Muscle of back (tissue), 11 donors: Measurements from ENCODE around the gene ANO9. TPM values are rescaled to one million over a fixed set of nuclear protein-coding genes. Genes with fewer than 3 reads are reported as not detected.

Experiments
- DNase-seq, 3 donors: peaks; one replicate each; pipeline versions ENCODE4 v3.0.0 to v3.0.0-alpha.2; 2013
- polyA plus RNA-seq, 10 donors: library from polyadenylated mRNA; unstranded; fragments of 120-200 nt; gene quantifications; one replicate each; pipeline ENCODE4 v1.2.1, GENCODE V29; 2013; ENCODE audit not compliant: insufficient read length in 10 of 10

The ANO9 gene
- polyA plus RNA-seq, 10 donors: 0.08 to 2.7 (median 0.44) TPM

DNA sequence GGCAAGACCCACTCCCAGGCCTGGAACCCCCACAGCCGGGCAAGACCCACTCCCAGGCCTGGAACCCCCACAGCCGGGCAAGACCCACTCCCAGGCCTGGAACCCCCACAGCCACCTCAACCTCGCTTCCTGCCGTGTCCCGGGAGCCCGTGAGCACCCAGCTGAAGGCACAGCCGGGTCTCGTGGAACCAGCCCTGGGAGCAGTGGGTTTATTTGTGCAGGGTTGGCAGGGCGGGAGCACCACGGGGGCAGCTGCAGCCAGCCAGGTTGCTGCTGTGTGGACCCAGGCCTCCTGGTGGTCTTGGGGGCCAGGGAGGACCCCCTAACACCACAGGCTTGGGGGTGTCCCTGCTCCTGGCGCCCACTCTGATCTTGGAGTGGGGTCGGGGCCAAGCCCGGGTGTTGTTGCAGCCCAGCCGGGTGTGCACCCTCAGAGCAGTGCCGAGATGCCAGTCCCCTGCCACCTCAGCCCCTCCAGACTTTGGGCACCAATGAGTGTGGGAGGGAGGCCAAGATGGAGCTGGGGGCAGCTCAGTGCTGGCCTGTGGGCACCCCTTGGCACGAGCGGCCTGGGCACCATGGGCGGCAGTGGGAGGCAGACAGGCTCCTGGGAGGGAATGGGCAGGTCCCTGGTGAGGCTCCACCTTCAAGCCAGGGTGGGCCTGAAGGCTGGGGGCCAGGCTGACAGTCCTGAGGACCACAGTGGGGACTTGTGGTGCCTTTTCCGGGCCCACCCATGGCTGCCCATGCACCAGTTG is 56.0 kb downstream of the ANO9 start:
- no peak for DNase-seq

DNA sequence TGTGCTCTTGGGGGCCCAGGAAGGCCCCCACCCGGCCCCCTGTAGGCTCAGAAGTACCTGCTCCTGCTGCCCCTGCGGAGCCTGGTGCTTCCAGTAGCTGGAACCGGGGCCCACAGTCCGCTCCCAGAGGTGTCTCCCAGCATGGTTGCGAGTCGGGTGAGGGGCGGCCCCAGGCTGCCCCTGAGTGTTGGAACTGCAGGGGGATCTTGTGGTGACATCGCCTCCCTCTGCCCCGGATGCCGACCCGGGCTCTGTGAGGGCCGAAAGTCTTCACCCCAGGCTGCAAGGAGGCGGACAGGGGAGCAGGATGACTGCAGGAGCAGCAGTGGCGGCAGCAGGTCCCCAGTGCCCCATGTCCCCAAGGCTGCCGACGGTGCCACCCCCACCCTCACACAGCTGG is 57.3 kb downstream of the ANO9 start:
- no peak for DNase-seq

DNA sequence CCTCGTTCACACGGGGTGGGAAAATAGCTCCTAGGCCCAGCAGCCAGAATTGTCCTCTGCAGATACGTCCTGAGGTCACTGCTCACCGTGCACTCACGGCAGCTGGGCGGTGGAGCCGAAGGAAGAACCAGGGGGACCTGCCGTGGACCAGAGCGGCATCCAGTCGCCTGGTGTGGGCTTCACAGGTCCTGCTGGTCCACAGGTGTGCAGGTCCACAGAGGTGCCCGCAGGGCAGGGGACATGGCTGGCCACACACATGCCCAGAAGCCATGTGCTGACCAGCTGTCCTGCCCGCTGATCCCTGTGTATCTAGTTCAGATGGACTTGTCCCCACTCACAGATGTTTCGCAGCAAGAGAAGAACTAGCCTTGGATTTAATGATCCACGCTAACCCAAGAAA is 58.4 kb downstream of the ANO9 start:
- no peak for DNase-seq

DNA sequence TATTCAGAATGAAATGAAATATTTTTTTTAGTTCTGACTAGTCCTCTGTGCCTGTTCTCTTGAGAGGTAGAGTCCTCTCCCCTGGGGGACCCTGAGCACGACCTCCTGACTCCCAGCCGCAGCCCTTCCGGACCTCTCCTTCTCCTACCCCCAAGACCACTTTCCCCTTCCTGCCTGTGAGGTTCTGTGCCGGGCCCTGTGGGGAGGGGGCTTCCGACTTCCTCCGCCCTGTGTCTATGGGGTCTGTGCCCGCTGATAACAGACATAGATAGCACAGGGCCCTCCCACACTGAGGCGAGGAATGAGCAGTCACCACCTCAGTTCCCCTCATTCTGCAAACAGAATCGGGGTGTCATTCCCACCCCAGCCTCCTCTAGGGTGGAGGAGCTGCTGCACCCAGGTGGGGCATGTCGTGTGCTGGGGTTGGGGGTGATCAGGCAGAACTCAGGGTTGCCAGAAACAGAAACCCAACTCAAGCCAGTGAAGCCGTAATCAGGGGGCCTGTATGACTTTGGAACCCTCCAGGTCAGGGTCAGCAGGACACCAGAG is 59.7 kb downstream of the ANO9 start:
- no peak for DNase-seq

DNA sequence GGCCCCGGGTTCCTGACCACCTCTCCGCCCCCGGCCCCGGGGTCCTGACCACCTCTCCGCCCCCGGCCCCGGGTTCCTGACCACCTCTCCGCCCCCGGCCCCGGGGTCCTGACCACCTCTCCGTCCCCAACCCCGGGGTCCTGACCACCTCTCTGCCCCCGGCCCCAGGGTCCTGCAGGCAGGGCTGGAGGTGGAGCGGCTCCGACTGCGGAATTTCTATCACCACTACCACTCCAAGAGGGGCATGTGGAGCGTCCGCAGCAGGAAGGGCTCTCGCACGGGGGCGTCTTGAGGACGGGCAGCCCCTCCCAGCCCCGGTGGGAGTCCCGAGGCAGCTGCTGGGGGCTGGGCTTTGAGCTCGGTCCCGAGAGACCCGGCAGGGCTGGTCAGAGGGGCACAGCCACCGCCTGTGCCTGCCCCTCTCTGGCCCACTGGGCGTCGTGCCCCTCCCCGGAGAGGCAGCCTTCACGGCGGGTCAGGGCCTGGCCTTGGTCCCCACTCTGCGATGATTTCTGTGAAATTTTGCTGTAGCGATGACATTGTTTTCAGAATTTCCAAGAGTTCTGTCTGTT is 60.2 kb downstream of the ANO9 start:
- no peak for DNase-seq

DNA sequence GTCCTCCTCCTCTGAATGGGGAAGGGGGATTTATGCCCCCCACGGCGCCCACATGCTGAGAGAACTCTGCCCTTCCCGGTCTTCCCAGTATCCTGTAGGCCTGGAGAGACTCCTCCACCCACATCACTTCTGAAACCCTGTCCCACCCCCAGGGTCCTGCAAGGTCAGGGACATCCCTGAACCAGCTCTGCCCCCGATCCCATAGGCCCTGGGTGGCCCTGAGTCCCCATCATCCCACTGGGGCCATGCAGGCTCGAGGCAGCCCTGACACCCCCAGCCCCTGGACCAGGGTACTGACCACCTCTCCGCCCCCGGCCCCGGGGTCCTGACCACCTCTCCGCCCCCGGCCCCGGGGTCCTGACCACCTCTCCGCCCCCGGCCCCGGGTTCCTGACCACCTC is 60.8 kb downstream of the ANO9 start:
- no peak for DNase-seq

DNA sequence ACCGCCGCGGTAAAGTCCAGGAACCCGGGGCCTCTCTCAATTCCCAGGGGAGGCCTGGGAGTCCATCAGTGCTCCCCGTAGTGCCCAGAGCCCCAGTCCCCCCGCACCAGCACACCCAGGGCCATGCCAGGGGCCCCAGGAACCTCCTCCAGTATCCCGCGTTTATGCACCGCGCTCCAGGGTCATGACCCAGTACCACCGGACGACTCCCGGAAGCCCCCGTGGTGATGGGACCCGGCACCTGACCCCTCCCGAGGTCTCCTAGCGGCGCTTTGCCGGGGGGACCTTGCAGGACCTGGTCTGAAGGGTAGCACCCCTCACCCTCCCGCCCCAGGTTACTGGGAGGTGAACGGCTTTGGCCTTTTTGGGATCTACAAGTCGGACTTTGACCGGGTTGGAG is 61.3 kb downstream of the ANO9 start:
- no peak for DNase-seq

DNA sequence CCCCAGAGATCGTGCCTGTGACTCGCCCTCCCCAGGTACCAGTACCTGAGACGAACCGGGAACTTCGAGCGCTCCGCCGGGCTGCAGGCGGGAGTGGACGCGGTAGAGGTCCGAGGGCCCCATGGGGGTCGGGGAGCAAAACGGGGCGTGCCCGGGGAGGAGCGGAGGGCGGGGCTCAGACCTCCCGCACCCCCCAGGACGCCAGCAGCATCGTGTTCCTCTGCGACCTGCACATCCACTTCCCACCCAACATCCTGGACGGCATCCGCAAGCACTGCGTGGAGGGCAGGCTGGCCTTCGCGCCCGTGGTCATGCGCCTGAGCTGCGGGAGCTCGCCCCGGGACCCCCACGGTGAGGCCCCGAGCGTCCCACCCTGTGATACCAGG is 61.7 kb downstream of the ANO9 start:
- no peak for DNase-seq

DNA sequence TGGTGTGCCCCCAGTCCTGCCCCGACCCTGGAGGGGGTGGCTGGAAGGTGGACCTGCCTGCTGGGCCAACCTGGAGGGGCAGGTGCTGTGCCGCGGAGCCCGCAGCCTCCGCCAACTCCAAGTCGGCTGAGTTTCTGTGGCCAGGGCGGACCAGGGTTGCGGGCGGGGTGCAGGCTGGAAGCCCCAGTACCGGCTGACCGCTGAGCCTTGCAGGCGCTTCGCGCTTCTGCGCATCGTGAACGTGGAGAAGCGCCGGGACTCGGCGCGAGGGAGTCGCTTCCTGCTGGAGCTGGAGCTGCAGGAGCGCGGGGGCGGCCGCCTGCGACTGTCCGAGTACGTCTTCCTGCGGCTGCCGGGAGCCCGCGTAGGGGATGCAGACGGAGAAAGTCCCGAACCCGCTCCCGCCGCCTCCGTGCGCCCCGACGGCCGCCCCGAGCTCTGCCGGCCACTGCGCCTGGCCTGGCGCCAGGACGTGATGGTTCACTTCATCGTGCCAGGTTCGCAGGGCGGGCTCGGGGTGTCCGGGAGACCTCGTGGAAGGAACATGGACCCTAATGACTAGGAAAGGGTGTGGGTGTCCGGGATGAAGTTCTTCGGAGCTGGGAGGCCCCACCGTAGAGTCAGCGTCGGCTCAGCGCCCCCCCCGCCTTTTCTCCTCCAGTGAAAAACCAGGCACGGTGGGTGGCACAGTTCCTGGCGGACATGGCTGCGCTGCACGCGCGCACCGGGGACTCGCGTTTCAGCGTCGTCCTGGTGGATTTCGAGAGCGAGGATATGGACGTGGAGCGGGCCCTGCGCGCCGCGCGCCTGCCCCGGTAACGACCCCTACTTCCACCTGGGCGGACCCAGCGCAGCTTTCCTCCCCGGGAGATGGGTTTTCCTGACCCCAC is 62.4 kb downstream of the ANO9 start:
- DNase-seq: no peak

DNA sequence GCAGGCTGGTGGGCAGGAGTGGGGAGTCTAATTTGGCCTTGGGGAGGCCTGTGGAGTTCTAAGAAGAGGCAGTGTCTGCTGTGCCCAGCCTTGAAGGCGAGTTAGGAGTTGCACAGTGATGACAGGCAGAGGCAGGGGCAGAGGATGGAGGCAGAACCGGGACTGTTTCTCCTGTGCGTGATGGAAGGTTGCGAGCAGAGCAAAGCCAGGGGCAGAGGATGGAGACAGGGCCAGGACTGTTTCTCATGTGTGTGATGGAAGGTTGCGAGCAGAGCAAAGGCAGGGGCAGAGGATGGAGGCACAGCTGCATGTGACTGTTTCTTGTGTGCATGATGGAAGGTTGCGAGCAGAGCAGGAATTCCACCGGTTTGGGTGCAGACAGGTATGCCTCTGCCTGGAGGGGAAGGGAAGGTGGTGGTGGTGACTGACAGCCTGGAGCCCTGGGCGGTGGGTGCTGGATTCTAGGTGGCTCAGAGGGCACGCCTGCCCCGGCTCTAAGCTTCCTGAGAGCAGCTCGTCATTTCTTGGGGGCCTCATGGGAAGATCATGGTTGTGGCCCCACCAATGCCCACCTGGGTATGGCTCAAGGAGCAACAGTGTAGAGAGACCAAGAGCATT is 63.8 kb downstream of the ANO9 start:
- DNase-seq: no peak

DNA sequence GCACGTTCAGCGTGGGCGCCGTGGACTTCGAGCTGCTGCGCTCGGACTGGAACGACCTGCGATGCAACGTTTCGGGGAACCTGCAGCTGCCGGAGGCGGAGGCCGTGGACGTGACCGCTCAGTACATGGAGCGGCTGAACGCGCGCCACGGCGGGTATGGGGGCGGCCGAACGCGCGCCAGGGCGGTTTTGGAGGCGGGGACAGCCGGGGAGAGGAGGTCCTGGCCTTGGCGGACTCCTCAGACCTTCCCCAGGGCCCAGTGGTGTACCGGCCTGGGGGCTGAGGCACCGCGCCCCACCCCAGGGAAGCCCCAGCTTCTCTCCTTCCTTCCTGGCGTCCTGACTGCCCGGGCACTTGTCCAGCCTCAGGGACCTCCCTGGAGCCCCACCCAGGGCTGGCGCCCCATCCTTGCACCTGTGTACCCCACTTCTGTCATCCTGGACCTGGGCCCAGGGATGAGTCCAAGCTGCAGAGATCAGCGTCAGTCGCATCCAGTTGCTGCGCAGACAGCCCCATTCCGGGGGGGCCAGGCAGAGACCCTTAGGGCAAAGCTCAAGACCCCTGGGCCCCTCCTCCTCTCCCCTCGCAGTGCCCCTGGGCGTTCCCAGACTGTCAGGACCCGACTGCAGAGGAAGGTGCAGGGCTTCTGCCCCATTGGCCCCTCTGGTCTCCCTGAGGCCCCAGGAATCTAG is 64.5 kb downstream of the ANO9 start:
- no peak for DNase-seq

DNA sequence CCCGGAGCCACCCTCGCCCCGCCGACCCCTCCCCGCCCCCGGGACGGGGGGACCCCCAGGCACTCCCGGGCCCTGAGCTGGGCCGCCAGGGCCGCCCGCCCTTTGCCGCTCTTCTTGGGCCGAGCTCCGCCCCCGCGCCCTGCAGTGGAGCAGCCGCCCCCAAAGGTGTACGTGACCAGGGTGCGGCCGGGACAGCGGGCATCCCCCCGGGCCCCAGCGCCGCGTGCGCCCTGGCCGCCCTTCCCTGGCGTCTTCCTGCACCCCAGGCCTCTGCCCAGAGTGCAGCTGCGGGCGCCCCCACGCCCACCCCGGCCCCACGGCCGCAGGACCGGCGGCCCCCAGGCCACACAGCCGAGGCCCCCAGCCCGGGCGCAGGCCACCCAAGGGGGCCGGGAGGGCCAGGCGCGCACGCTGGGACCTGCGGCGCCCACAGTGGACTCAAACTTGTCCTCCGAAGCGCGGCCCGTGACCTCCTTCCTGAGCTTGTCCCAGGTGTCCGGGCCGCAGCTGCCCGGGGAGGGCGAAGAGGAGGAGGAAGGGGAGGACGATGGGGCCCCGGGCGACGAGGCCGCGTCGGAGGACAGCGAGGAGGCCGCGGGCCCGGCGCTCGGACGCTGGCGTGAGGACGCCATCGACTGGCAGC is 65.2 kb downstream of the ANO9 start:
- no peak for DNase-seq

DNA sequence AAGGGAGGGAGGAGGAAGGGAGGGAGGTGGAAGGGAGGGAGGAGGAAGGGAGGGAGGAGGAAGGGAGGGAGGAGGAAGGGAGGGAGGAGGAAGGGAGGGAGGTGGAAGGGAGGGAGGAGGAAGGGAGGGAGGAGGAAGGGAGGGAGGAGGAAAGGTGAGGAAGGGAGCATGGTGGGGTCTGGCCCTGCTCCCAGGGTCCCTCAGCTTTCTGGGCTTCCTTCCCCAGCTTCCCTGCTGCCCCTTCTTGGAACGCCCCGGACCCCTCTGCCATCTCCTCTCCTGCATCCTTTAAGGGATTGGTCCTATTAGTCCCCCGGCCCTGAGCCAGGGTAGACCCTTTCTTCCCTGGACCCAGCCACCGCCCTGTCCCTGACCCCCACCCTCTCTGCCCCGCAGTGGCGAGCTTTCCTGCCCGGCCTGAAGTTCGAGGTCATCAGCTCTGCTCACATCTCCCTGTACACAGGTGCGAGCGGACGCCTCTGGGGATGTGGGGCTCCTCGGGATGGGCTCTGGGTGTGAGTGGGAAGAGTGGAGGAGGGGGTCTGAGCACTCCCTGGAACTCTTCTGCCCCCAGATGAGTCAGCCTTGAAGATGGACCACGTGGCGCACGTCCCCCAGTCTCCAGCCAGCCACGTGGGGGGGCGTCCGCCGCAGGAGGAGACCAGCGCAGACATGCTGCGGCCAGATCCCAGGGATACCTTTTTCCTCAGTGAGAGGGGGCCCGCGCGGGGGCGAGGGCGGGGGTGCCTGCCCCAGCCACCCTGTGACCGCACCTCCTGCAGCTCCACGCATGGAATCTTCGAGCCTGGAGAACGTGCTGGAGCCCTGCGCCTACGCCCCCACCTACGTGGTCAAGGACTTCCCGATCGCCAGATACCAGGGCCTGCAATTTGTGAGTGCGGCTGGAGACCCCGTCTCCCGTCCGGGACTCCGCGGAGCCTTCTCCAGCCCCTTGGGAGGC is 66.5 kb downstream of the ANO9 start:
- DNase-seq: no peak

DNA sequence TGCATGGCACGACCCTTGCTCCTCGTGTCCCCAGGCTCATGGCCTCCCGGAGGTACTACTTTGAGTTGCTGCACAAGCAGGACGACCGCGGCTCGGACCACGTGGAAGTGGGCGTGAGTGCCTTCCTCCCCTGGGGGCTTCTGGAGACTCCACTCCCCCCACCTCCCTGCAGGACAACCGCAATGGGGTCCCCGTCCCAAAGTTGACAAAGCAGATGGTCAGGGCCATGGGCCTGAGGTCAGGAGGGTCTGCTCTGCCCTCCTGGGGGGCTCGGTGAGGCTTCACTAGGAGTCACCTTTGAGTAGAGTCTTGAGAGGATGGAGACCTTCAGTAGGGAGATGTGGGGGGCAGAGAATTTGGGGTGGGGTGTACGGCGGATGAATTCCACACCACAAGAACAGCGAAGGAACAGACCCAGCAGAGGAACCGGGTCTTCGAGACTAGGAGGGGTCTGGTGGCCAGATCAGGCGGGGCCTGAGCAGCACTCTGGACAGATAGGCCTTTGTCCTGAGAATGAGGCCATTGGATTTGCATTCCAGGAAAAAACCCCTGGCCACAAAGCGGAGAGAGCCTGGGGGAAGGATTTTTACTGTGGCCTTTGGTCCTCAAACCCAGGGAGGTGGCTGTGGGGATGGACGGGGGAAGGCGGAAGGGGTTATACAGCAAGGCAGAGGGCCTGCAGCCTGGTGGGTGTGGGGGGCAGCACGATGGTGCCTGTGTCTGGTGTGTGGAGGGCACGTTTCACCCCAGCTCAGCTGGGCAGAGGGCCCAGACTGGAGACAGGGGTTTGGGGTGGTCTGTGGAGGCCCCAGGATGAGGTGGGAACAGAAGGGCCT is 67.9 kb downstream of the ANO9 start:
- DNase-seq: no peak

DNA sequence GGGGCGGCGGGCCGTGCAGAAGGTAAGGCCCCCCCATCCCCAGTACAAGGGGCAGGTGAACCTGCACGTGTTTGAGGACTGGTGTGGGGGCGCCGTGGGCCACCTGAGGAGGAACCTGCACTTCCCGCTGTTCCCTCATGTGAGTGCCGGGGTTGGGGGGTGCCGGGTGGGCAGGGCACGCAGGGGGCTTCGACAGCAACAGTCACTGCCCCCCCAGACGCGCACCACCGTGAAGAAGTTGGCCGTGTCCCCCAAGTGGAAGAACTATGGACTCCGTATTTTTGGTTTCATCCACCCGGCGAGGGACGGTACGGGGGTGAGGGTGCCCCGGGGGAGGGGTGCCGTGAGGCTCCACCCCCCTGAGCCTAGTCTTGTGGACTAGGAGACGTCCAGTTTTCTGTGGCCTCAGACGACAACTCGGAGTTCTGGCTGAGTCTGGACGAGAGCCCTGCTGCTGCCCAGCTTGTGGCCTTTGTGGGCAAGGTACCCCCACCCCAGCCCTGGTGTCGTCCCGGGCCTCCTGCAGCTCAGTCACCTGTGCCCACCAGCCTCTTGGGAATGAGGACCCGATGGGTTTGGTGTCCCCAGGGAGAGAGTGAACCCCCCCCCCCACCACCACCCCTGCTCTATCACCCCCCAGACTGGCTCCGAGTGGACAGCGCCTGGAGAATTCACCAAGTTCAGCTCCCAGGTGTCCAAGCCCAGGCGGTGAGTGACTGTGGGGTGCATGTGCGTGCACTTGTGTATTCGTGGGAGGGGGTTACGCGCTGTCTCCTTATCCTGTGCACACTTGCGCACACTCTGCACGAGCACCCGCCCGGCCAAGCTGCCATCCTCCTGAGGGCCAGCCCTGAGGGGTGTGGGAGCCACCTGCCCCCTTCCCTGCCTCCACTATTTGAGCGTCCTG is 68.7 kb downstream of the ANO9 start:
- no peak for DNase-seq

DNA sequence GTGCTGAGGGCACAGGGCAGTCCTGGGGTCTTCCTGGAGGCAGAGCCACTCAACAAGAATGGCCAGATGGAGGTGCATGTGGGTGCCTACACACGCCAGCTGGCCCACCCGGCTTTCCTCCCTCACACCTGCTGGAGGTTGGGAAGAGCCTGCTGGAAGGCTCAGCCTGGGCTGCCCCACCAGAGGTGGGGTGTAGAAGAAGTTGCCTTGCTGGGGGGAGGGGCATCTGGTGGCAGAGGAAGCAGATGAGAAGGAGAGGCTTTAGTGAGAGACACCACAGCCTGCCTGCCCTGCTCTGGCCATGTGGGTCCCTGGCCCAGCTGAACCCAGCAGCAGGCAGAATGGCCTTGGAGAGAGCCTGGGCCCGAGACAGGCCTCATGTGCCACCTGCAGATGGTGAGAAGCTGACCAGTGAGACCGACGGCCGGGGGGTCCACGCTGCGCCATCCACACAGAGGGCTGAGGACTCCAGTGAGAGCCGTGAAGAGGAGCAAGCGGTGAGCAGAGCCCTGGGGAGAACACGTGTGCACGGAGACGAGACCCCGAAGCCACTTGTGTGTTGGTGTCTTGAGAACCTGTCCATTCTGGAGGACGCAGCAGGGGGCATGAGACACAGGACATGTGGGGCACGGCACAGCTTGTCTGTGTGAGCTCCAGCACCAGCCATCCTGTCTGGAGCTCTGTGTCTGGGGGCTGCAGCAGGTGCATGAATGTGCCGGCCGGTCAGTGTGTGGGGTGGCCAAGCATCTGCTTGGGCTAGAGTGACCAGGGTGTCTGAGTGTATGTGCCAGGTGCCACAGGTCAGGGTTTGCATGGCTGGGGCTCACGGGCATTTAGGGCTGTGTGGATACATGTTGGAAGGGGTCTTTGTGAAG is 69.9 kb downstream of the ANO9 start:
- no peak for DNase-seq

DNA sequence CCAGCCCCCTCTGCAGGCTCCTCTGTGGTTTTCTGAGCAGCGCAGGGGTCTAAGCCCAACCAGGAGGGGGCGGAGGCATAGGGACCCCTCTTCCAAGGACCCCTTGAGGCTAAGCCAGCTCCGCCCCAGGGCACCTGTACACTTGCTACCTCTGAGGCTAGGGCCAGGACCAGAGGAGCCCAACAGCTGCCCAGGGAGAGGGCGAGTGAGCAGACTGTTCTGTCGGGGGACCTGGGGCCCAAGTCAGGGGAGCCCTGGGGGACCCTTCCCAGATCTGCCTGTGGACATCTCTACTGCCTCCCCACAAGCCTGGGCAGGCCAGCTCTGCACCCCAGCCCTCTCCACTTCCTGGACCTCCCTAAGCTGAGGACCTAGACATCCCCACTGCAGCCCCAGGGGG is 70.8 kb downstream of the ANO9 start:
- DNase-seq: no peak
